Measurements from ENCODE around the gene MAPKAPK2.

MAPKAPK2 gene

DNA sequence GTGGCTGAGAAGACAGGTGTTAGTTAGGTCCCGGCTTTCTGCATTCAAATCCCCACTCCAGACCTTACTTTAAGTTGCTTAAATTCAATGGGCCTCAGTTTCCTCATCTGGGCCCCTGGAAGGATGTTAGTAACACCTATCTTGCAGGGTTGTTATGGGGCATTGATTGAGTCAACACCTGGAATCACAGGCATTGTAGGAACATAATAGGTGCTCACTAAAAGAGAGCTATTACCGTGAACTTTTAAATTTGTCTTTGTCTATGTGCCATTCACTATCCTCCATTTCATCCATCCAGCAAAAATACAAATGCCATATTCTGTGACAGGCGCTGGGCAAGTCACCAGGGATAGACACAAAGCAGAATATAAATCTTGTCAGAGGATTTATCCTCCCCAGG is 10.5 kb upstream of the MAPKAPK2 start:
- no peaks in the 10 kb centered on the region for H3K36me3 ChIP-seq (ENCODE audit: insufficient read depth, low read depth, low read length)
- H3K4me3 ChIP-seq (ENCODE audit: low read length) = no peak overlapping the region
- no peaks in the 10 kb centered on the region; the same call in 1 of the 2 replicates for H3K27me3 ChIP-seq (ENCODE audit: insufficient read depth, low read length)
- no peaks in the 10 kb centered on the region for H3K9me3 ChIP-seq (ENCODE audit: insufficient read depth, low read depth, low read length)
- H3K4me1 ChIP-seq (ENCODE audit: insufficient read depth, low read length) = peaks cover 25% of the 10 kb centered on the region
- H3K9ac ChIP-seq (ENCODE audit: low read depth, low read length) = no peak overlapping the region
- H3K27ac ChIP-seq (ENCODE audit: low read length) = no peak overlapping the region

DNA sequence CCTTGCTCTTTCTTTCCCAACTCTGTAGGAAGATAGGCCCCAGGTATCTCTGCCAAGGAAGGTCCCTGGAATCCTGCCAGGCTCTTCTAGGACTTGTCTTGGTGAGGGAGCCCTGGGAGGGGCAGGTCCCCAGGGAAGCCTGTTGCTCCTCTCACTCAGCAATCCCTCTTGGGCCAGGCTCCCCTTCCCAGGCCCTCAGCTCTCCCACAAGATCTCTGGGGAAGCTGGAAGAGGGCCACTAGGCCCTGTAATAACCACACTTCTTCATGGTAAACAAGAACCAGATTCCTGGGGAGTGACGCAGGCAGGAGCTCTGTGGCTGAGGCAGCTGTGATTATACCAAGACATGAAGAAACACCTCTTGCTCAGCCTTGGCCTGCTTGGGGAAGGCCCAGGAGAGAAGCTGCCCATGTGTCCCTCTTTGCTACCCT is 9.9 kb upstream of the MAPKAPK2 start:
- H3K4me1 ChIP-seq (ENCODE audit: insufficient read depth, low read length) = peaks cover 25% of the 10 kb centered on the region
- no peak overlapping the region for H3K27ac ChIP-seq (ENCODE audit: low read length)
- no peaks in the 10 kb centered on the region for H3K9me3 ChIP-seq (ENCODE audit: insufficient read depth, low read depth, low read length)
- no peaks in the 10 kb centered on the region for H3K36me3 ChIP-seq (ENCODE audit: insufficient read depth, low read depth, low read length)
- no peak overlapping the region for H3K9ac ChIP-seq (ENCODE audit: low read depth, low read length)
- no peaks in the 10 kb centered on the region; the same call in 1 of the 2 replicates for H3K27me3 ChIP-seq (ENCODE audit: insufficient read depth, low read length)
- H3K4me3 ChIP-seq (ENCODE audit: low read length) = no peak overlapping the region

DNA sequence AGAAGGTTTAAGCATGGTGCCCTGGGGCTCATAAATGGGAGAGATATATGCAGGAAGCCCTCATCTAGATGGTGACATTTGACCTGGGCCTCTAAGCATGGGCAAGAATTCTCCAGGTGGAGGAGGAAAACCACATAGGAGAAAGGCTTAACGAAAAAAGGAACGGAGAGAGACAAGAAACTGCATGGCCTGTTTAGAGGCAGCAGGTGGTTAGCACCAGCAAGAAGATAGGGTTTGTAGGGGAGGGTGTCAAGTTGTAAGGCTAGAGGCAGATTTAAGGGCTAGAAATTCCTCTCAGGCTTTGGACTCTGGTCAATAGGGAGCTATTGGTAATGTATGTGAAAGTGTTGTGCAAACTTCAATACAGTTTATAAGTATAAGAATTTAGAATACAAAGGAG is 8.2 kb upstream of the MAPKAPK2 start:
- Histone ChIP-seq H3K4me3 (ENCODE audit: low read length) (no peak overlapping the region), H3K4me1 (ENCODE audit: insufficient read depth, low read length) (peaks cover 24% of the 10 kb centered on the region), H3K27ac (ENCODE audit: low read length) (no peak overlapping the region)

DNA sequence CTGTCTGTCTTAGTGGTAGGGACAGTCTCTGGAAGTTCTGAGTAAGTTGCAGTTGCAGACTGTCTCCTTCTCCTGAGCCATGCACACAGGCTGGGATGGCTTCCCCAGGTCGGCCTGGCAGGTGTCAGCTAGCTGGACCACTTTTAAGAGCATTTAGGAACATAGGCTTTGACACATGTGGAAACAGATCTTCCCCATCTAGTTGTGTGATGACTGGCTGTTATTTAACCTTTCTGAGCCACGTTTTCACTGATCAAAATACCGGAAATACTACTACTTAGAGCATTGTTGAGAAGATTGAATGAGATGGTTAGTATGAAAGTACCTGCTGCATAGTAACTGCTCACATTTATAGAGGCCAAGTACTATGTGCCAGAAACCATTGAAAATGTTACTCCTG is 6.2 kb upstream of the MAPKAPK2 start:
- peaks cover 5% of the 10 kb centered on the region; the same call in 1 of the 2 replicates for H3K4me1 ChIP-seq (ENCODE audit: insufficient read depth, low read length)
- no peaks in the 10 kb centered on the region for H3K36me3 ChIP-seq (ENCODE audit: insufficient read depth, low read depth, low read length)
- no peak overlapping the region for H3K4me3 ChIP-seq (ENCODE audit: low read length)
- H3K9me3 ChIP-seq (ENCODE audit: insufficient read depth, low read depth, low read length) = no peaks in the 10 kb centered on the region
- H3K9ac ChIP-seq (ENCODE audit: low read depth, low read length) = no peak overlapping the region
- H3K27ac ChIP-seq (ENCODE audit: low read length) = no peak overlapping the region
- H3K27me3 ChIP-seq (ENCODE audit: insufficient read depth, low read length) = peaks cover 32% of the 10 kb centered on the region

More for the DNA sequence above, 8.2 kb upstream of the MAPKAPK2 start:
- H3K9me3 ChIP-seq (ENCODE audit: insufficient read depth, low read depth, low read length) = no peaks in the 10 kb centered on the region
- H3K36me3 ChIP-seq (ENCODE audit: insufficient read depth, low read depth, low read length) = no peaks in the 10 kb centered on the region
- H3K27me3 ChIP-seq (ENCODE audit: insufficient read depth, low read length) = peaks cover 12% of the 10 kb centered on the region
- H3K9ac ChIP-seq (ENCODE audit: low read depth, low read length) = no peak overlapping the region

DNA sequence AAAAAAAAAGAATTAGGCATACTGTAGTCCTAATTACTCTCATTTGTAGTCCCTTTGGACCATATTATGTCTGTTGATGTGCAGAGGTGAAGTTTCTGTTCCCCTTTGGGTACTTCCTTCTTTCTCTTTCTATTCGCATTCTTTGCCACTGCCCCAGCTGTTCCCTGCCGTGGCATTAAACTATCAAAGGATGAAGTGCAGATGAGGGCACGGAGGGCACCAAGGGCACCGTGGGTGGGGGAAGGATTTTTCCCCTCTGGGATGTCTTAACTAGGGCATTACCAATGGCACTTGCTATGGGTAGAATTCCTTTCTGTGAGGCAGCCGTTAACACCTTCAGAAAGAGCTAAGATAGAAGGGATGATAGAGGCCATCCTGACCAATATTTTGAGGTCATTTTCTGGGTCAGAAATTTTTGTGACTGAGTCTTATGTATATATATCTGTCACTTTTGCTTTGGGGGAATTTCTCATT is 4.9 kb upstream of the MAPKAPK2 start:
- H3K9ac ChIP-seq (ENCODE audit: low read depth, low read length) = no peak overlapping the region
- H3K27ac ChIP-seq (ENCODE audit: low read length) = no peak overlapping the region
- no peaks in the 10 kb centered on the region for H3K4me1 ChIP-seq (ENCODE audit: insufficient read depth, low read length)
- H3K36me3 ChIP-seq (ENCODE audit: insufficient read depth, low read depth, low read length) = no peaks in the 10 kb centered on the region
- H3K27me3 ChIP-seq (ENCODE audit: insufficient read depth, low read length) = peaks cover 43% of the 10 kb centered on the region
- no peaks in the 10 kb centered on the region for H3K9me3 ChIP-seq (ENCODE audit: insufficient read depth, low read depth, low read length)
- no peak overlapping the region for H3K4me3 ChIP-seq (ENCODE audit: low read length)

DNA sequence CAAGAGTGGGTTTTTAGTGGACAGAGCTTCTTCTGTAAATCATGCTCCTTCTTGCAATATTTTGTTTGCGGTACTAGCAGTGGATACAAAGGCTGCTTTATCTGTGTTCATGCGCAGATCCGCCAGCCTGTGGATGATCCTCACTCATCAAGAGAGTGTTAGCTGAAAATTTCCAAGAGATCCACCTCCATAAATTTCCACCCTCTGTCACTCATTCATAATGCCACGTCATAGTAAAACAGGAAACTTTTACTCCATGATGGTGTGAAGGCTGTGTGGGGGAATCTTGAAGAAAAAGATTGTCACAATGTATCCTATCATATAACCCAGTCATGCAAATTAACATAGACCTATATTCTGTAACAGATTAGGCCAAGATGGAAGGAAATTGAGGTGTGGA is 4.4 kb upstream of the MAPKAPK2 start:
- H3K4me1 ChIP-seq (ENCODE audit: insufficient read depth, low read length) = no peaks in the 10 kb centered on the region
- no peaks in the 10 kb centered on the region for H3K36me3 ChIP-seq (ENCODE audit: insufficient read depth, low read depth, low read length)
- H3K27me3 ChIP-seq (ENCODE audit: insufficient read depth, low read length) = peaks cover 43% of the 10 kb centered on the region
- no peak overlapping the region for H3K4me3 ChIP-seq (ENCODE audit: low read length)
- no peaks in the 10 kb centered on the region for H3K9me3 ChIP-seq (ENCODE audit: insufficient read depth, low read depth, low read length)
- H3K9ac ChIP-seq (ENCODE audit: low read depth, low read length) = no peak overlapping the region
- H3K27ac ChIP-seq (ENCODE audit: low read length) = no peak overlapping the region

DNA sequence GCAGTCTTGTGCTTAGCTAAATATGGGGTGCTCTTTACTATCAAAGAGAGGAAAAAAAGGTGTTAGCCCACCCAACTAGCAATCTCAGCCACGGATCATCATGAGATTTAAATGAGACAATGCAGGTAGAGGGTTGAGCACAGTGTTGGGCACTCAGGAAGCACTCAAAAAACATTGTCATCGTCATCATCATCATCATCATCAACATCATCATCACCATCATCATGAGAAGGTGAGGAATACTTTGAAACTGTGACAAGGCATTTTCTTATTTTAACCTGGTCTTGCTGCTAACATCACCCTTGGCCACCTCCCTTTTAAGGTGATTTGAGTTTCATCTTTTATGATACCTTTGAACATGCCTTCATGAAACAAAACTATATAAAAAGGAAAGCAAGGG is 3.3 kb upstream of the MAPKAPK2 start:
- no peak overlapping the region for H3K4me3 ChIP-seq (ENCODE audit: low read length)
- H3K27me3 ChIP-seq (ENCODE audit: insufficient read depth, low read length) = peaks cover 51% of the 10 kb centered on the region
- no peak overlapping the region for H3K27ac ChIP-seq (ENCODE audit: low read length)
- no peak overlapping the region for H3K9ac ChIP-seq (ENCODE audit: low read depth, low read length)
- no peaks in the 10 kb centered on the region for H3K9me3 ChIP-seq (ENCODE audit: insufficient read depth, low read depth, low read length)
- peaks cover 2% of the 10 kb centered on the region; the same call in 1 of the 2 replicates for H3K4me1 ChIP-seq (ENCODE audit: insufficient read depth, low read length)
- no peaks in the 10 kb centered on the region for H3K36me3 ChIP-seq (ENCODE audit: insufficient read depth, low read depth, low read length)

DNA sequence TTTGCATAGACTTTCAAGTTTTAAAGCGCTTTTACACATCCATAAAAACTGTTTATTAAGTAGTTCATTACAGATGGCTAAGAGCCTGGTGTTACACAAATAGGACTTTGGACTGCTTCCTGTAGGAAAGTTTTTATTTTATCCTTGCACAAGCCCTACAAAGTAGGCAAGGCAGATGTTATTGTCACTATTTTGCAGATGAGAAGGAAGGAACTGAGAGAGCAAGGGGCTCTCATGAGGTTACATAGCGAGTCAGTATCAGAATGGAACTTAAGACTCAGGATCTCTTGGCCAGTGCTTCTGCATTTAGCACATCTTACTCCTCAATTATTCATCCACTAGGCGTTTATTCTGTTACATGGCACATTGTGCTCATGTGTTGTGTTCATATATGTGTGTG is 2.6 kb upstream of the MAPKAPK2 start:
- peaks cover 58% of the 10 kb centered on the region for H3K27me3 ChIP-seq (ENCODE audit: insufficient read depth, low read length)
- no peak overlapping the region for H3K27ac ChIP-seq (ENCODE audit: low read length)
- H3K4me1 ChIP-seq (ENCODE audit: insufficient read depth, low read length) = peaks cover 10% of the 10 kb centered on the region
- no peak overlapping the region for H3K9ac ChIP-seq (ENCODE audit: low read depth, low read length)
- no peaks in the 10 kb centered on the region for H3K36me3 ChIP-seq (ENCODE audit: insufficient read depth, low read depth, low read length)
- H3K4me3 ChIP-seq (ENCODE audit: low read length) = no peak overlapping the region
- H3K9me3 ChIP-seq (ENCODE audit: insufficient read depth, low read depth, low read length) = no peaks in the 10 kb centered on the region

DNA sequence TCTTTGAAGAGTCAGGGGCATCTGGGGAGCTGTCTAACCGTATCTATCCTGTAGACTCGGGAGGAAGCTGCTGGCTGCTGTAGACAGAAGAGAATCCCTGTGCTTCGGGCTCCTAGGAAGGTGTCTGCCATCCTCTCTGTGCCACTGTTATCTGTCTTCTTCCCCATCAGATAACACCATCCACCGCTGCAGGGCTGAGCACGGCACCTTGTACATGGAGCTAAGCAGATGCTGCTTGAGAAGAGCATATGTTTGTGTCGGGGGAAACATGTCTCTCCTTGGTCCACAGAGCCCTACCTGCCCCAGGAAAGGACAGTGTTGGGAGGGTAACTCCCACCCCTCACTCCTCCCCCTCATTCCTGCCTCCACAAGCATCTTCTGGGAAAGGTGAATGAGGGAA is 1.4 kb upstream of the MAPKAPK2 start:
- Histone ChIP-seq H3K4me3 (ENCODE audit: low read length) (no peak overlapping the region), H3K36me3 (ENCODE audit: insufficient read depth, low read depth, low read length) (no peaks in the 10 kb centered on the region), H3K27ac (ENCODE audit: low read length) (no peak overlapping the region), H3K27me3 (ENCODE audit: insufficient read depth, low read length) (peaks cover 63% of the 10 kb centered on the region), H3K4me1 (ENCODE audit: insufficient read depth, low read length) (peaks cover 17% of the 10 kb centered on the region), H3K9ac (ENCODE audit: low read depth, low read length) (no peak overlapping the region), H3K9me3 (ENCODE audit: insufficient read depth, low read depth, low read length) (no peaks in the 10 kb centered on the region)

DNA sequence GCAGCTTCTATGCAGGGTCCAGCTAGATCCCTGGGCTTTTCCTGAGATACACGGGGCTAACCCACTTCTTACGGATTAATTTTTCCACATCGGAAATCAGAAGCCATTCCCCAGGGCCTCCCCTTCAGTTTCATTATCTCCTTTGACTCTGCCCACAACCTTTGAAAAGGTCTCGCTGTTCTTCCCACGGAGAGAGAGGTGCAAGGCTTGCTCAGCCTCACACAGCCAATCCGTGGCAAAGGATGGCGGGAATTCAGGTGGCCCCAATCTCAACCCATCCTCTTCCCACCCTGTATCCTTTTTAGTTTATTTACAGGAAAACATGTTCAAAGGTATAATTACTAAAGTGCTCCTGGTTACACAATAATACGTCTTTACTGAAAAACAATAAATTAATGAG is 702 bp upstream of the MAPKAPK2 start:
- Histone ChIP-seq H3K4me1 (ENCODE audit: insufficient read depth, low read length) (peaks cover 22% of the 10 kb centered on the region), H3K9ac (ENCODE audit: low read depth, low read length) (no peak overlapping the region), H3K9me3 (ENCODE audit: insufficient read depth, low read depth, low read length) (no peaks in the 10 kb centered on the region), H3K27ac (ENCODE audit: low read length) (no peak overlapping the region), H3K4me3 (ENCODE audit: low read length) (peak overlapping the region; percentile 68), H3K27me3 (ENCODE audit: insufficient read depth, low read length) (peaks cover 63% of the 10 kb centered on the region), H3K36me3 (ENCODE audit: insufficient read depth, low read depth, low read length) (no peaks in the 10 kb centered on the region)

DNA sequence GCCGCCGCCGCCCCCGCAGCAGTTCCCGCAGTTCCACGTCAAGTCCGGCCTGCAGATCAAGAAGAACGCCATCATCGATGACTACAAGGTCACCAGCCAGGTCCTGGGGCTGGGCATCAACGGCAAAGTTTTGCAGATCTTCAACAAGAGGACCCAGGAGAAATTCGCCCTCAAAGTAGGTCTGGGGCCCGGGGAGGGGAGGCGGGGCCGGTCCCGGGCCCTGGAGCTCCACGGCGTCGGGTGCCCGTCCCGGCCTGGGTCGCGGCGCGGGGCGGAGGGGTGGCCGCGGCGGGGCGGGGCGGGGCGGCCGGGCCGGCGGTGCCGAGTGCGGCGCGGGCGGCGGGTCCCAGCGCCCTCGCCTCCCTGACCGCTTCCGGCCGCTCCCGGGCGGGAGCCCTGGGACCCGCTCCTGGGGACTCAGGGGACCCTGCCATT is 646 bp downstream of the MAPKAPK2 start:
- Histone ChIP-seq H3K9ac (ENCODE audit: low read depth, low read length) (peak overlapping the region; percentile 89), H3K4me1 (ENCODE audit: insufficient read depth, low read length) (peaks cover 22% of the 10 kb centered on the region), H3K36me3 (ENCODE audit: insufficient read depth, low read depth, low read length) (no peaks in the 10 kb centered on the region), H3K27me3 (ENCODE audit: insufficient read depth, low read length) (peaks cover 59% of the 10 kb centered on the region), H3K9me3 (ENCODE audit: insufficient read depth, low read depth, low read length) (no peaks in the 10 kb centered on the region), H3K27ac (ENCODE audit: low read length) (no peak overlapping the region), H3K4me3 (ENCODE audit: low read length) (peak overlapping the region; percentile 93)

DNA sequence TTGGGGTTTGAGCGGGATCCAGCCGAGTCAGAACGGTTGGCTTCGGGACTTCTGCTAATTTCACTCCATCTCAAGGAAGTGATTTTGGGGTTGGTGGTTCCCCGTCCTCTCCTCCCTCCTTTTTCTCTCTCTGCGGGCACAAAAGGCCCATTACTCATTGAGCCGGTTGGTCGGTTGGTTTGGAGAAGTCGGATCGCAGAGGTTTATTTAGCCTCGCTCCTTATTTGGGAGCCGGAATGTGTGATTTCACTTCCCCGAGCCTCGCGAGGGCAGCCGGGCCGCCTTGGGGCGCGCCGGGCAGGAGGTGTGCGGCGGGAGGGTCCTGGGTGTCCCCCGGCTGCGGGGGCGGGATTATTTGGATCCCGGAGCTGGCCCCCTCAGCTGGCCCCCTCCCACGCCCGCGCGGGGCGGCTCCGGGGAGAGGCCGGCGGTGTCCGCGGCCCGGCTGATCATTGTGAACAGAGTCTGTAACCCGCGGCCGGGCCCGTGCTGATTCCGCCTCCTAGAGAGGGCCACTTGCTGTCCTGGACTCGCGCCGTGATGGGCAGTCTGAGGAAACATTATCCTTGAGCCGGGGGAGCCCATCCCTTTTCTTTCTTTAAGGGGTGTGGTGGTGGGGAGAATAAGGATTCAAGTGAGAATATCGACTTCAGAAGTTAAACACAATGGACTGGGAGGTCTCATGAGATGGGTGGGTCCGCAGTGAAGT is 1.2 kb downstream of the MAPKAPK2 start:
- H3K4me3 ChIP-seq (ENCODE audit: low read length) = peak overlapping the region; percentile 93

More for the DNA sequence above, 1.2 kb downstream of the MAPKAPK2 start:
- no peak overlapping the region for H3K27ac ChIP-seq (ENCODE audit: low read length)
- no peaks in the 10 kb centered on the region for H3K9me3 ChIP-seq (ENCODE audit: insufficient read depth, low read depth, low read length)
- H3K4me1 ChIP-seq (ENCODE audit: insufficient read depth, low read length) = peaks cover 22% of the 10 kb centered on the region
- peak overlapping the region; percentile 89 for H3K9ac ChIP-seq (ENCODE audit: low read depth, low read length)
- H3K27me3 ChIP-seq (ENCODE audit: insufficient read depth, low read length) = peaks cover 55% of the 10 kb centered on the region
- no peaks in the 10 kb centered on the region for H3K36me3 ChIP-seq (ENCODE audit: insufficient read depth, low read depth, low read length)
